GM18508 (cell line): ENCODE data around the gene SLITRK6.
"Not testable (repeated sequence)": the region's sequence is repeated elsewhere in the genome, so short reads cannot be mapped to it uniquely, and the experiment has no call there.

Experiments used
- ATAC-seq: cut with Tn5 transposase; IDR thresholded peaks from one replicate; pipeline ENCODE4 v1.9.1; 2021; ENCODE audit warnings: moderate number of reproducible peaks; ENCODE audit not compliant: insufficient read depth, unreplicated experiment

The SLITRK6 gene

GRCh38 chr13:85799097-85799582 lies at the start of gene SLITRK6:
Gene SLITRK6, minus strand, starts transcription at chr13:85799419. Its CDS starts 2,911 bp downstream, at chr13:85796508.
- ATAC-seq, result no peak

- no peak for ATAC-seq
Observed at GRCh38 chr13:85847012-85847411, 47.8 kb upstream of the SLITRK6 start.

GRCh38 chr13:85841427-85841826 lies 42.2 kb upstream of the SLITRK6 start:
- ATAC-seq, result no peak

- no peak for ATAC-seq
Observed at GRCh38 chr13:85833921-85834320, 34.7 kb upstream of the SLITRK6 start.

- ATAC-seq, result no peak
Observed at GRCh38 chr13:85828094-85828684, 29.0 kb upstream of the SLITRK6 start.

- no peak for ATAC-seq
Observed at GRCh38 chr13:85825454-85825853, 26.2 kb upstream of the SLITRK6 start.

- ATAC-seq, result no peak
Observed at GRCh38 chr13:85823832-85824231, 24.6 kb upstream of the SLITRK6 start.

GRCh38 chr13:85819513-85819912 lies 20.3 kb upstream of the SLITRK6 start:
- ATAC-seq, result no peak

GRCh38 chr13:85816413-85816812 lies 17.2 kb upstream of the SLITRK6 start:
- ATAC-seq, result no peak

GRCh38 chr13:85812282-85812681 lies 13.1 kb upstream of the SLITRK6 start:
- ATAC-seq, result no peak

GRCh38 chr13:85808811-85809210 lies 9.6 kb upstream of the SLITRK6 start:
- ATAC-seq, result no peak

GRCh38 chr13:85806553-85807175 lies 7.4 kb upstream of the SLITRK6 start:
- peak; percentile 63 for ATAC-seq

- no peak for ATAC-seq
Observed at GRCh38 chr13:85798556-85798955, 663 bp downstream of the SLITRK6 start.

- no peak for ATAC-seq
Observed at GRCh38 chr13:85797311-85797710, 1.9 kb downstream of the SLITRK6 start.

GRCh38 chr13:85785205-85785604 lies 14.0 kb downstream of the SLITRK6 start:
- ATAC-seq, result no peak

GRCh38 chr13:85772367-85772766 lies 26.9 kb downstream of the SLITRK6 start:
- no peak for ATAC-seq

GRCh38 chr13:85771856-85772255 lies 27.4 kb downstream of the SLITRK6 start:
- ATAC-seq, result no peak

GRCh38 chr13:85768946-85769345 lies 30.3 kb downstream of the SLITRK6 start:
- no peak for ATAC-seq

GRCh38 chr13:85755123-85755522 lies 44.1 kb downstream of the SLITRK6 start:
- no peak for ATAC-seq

- ATAC-seq, result not testable (repeated sequence)
Observed at GRCh38 chr13:85743201-85743770, 55.9 kb downstream of the SLITRK6 start.
